GM23338 (cell line): ENCODE data around the gene TTC12. TPM values are rescaled to one million over a fixed set of nuclear protein-coding genes. Genes with fewer than 3 reads are reported as not detected.

Source experiments
- ATAC-seq: fragments of 200-7000 bp; cut with Tn5 transposase; 3 replicates; pipeline ENCODE4 v1.9.1; 2020
- DNase-seq: peaks from one replicate; pipeline ENCODE4 v3.0.0-alpha.2; 2015; ENCODE audit warnings: low spot score
- H2AFZ ChIP-seq: fragments of 200-600 bp; sonication (generic); 2 replicates; pipeline ENCODE4 v1.8.0; 2016; ENCODE audit warnings: antibody characterized with exemption, mild to moderate bottlenecking, moderate library complexity
- H3F3A ChIP-seq: fragments of 200-600 bp; sonication (generic); replicated peaks from 2 replicates; pipeline ENCODE4 v1.8.0; 2017; ENCODE audit warnings: antibody characterized with exemption, mixed run types, low read depth
- H3K27ac ChIP-seq: fragments of 200-600 bp; sonication (generic); 2 replicates; pipeline ENCODE4 v1.6.1; 2016; ENCODE audit warnings: low read depth
- H3K27me3 ChIP-seq: fragments of 200-600 bp; sonication (generic); 2 replicates; pipeline ENCODE4 v1.8.0; 2016; ENCODE audit warnings: mild to moderate bottlenecking, mixed run types, moderate library complexity; ENCODE audit not compliant: insufficient read depth
- H3K36me3 ChIP-seq: fragments of 200-600 bp; sonication (generic); 2 replicates; pipeline ENCODE4 v1.8.0; 2016; ENCODE audit warnings: mild to moderate bottlenecking; ENCODE audit not compliant: insufficient read depth
- H3K4me1 ChIP-seq: fragments of 200-600 bp; sonication (generic); 2 replicates; pipeline ENCODE4 v1.8.0; 2016; ENCODE audit warnings: mild to moderate bottlenecking, moderate library complexity; ENCODE audit not compliant: insufficient read depth
- H3K4me2 ChIP-seq: fragments of 200-600 bp; sonication (generic); 2 replicates; pipeline ENCODE4 v1.7.1; 2017; ENCODE audit warnings: mixed run types
- H3K4me3 ChIP-seq: fragments of 200-600 bp; sonication (generic); 2 replicates; pipeline ENCODE4 v1.6.1; 2016; ENCODE audit warnings: mixed run types
- H3K79me2 ChIP-seq: fragments of 200-600 bp; sonication (generic); replicated peaks from 2 replicates; pipeline ENCODE4 v1.8.0; 2017; ENCODE audit warnings: mild to moderate bottlenecking; ENCODE audit not compliant: insufficient read depth
- H3K9me2 ChIP-seq: fragments of 200-600 bp; sonication (generic); 2 replicates; pipeline ENCODE4 v1.8.0; 2017; ENCODE audit not compliant: insufficient read depth
- H4K20me1 ChIP-seq: fragments of 200-600 bp; sonication (generic); replicated peaks from 2 replicates; pipeline ENCODE4 v1.8.0; 2017; ENCODE audit warnings: mild to moderate bottlenecking; ENCODE audit not compliant: insufficient read depth
- H3K27ac Mint-ChIP-seq: 2 replicates; pipeline ENCODE4 v1.8.0; 2020; ENCODE audit warnings: inconsistent platforms, mild to moderate bottlenecking, moderate library complexity, mixed read lengths
- H3K27me3 Mint-ChIP-seq: 3 replicates; pipeline ENCODE4 v1.8.0; 2022; ENCODE audit warnings: low read depth, mild to moderate bottlenecking, moderate library complexity, mixed read lengths, inconsistent platforms; ENCODE audit not compliant: insufficient read depth, poor library complexity
- H3K36me3 Mint-ChIP-seq: 3 replicates; pipeline ENCODE4 v1.8.0; 2021; ENCODE audit warnings: low read depth, mild to moderate bottlenecking, inconsistent platforms, moderate library complexity, mixed read lengths
- H3K4me1 Mint-ChIP-seq: 3 replicates; pipeline ENCODE4 v1.8.0; 2020; ENCODE audit warnings: mild to moderate bottlenecking, inconsistent platforms, mixed read lengths
- H3K4me3 Mint-ChIP-seq: 3 replicates; pipeline ENCODE4 v1.8.0; 2021; ENCODE audit warnings: moderate library complexity, mild to moderate bottlenecking, inconsistent platforms, mixed read lengths
- H3K9me3 Mint-ChIP-seq: 3 replicates; pipeline ENCODE4 v1.8.0; 2020; ENCODE audit warnings: moderate library complexity, mild to moderate bottlenecking, inconsistent platforms, mixed read lengths
- CREB1 ChIP-seq: fragments of 250-450 bp; sonication (Bioruptor Pico); IDR thresholded peaks from 2 replicates; pipeline ENCODE4 v1.5.0; 2020; ENCODE audit warnings: low read depth, mild to moderate bottlenecking, moderate library complexity
- EZH2 ChIP-seq: fragments of 200-600 bp; sonication (generic); IDR thresholded peaks from one replicate; pipeline ENCODE4 v1.8.0; 2017; ENCODE audit warnings: antibody characterized with exemption, mild to moderate bottlenecking, low read depth; ENCODE audit not compliant: unreplicated experiment
- EZH2phosphoT487 ChIP-seq: fragments of 200-600 bp; sonication (generic); IDR thresholded peaks from one replicate; pipeline ENCODE4 v1.8.1; 2018; ENCODE audit warnings: antibody characterized with exemption; ENCODE audit not compliant: unreplicated experiment
- JUNB ChIP-seq: IDR thresholded peaks from one replicate; pipeline ENCODE4 v1.6.1; 2016; ENCODE audit warnings: antibody characterized with exemption; ENCODE audit not compliant: unreplicated experiment
- NANOG ChIP-seq: IDR thresholded peaks from 2 replicates; pipeline ENCODE4 v1.6.1; 2016; ENCODE audit warnings: antibody characterized with exemption, borderline replicate concordance
- POLR2AphosphoS5 ChIP-seq: IDR thresholded peaks from 2 replicates; pipeline ENCODE4 v1.6.1; 2016; ENCODE audit warnings: antibody characterized with exemption, low read depth
- STAT1 ChIP-seq: IDR thresholded peaks from one replicate; pipeline ENCODE4 v1.6.1; 2016; ENCODE audit warnings: antibody characterized with exemption; ENCODE audit not compliant: unreplicated experiment
- ZNF114 ChIP-seq: fragments of 250-450 bp; sonication (Bioruptor Pico); IDR thresholded peaks from 2 replicates; pipeline ENCODE4 v1.5.0; 2020; ENCODE audit warnings: mild to moderate bottlenecking, moderate library complexity
- ZNF331 ChIP-seq: fragments of 250-450 bp; sonication (Bioruptor Pico); IDR thresholded peaks from 2 replicates; pipeline ENCODE4 v1.5.0; 2020; ENCODE audit warnings: low read depth, mild to moderate bottlenecking, moderate library complexity
- polyA plus RNA-seq: library from polyadenylated mRNA; unstranded; fragments of >200 nt; fragmentation: Nextera tagmentation; extraction: Ambion mirVana; gene quantifications from 2 replicates; pipeline ENCODE4 v1.2.1, GENCODE V29; 2016
- total RNA-seq: library from RNA; depleted of rRNA; stranded (reverse); fragments of >200 nt; shearing (Covaris generic); gene quantifications from 2 replicates; pipeline ENCODE4 v1.2.3, GENCODE V29; 2014
- TF ChIP-seq, protein P1 (sequence below), 2 experiments: fragments of 200-600 bp in 1 of 2; sonication (generic) in 1 of 2; conservative IDR thresholded peaks; 2 replicates each; pipeline versions ENCODE4 v1.5.1 to v1.6.1; 2016 to 2017; ENCODE audit warnings: antibody characterized with exemption in 2 of 2, low read depth in 2 of 2, mild to moderate bottlenecking in 2 of 2, moderate library complexity in 1 of 2
- TF ChIP-seq, protein P2 (sequence below): IDR thresholded peaks from 2 replicates; pipeline ENCODE4 v1.6.1; 2016; ENCODE audit warnings: antibody characterized with exemption
- TF ChIP-seq, protein P3 (sequence below): fragments of 250-450 bp; sonication (Bioruptor Pico); IDR thresholded peaks from 2 replicates; pipeline ENCODE4 v1.5.0; 2020; ENCODE audit warnings: mild to moderate bottlenecking, moderate library complexity
- TF ChIP-seq, protein P4 (sequence below): IDR thresholded peaks from one replicate; pipeline ENCODE4 v1.6.1; 2018; ENCODE audit warnings: antibody characterized with exemption; ENCODE audit not compliant: unreplicated experiment

TTC12 gene
- total and polyA plus RNA-seq, 2 experiments from 2014 or later = 3.4 to 12.5 TPM

DNA sequence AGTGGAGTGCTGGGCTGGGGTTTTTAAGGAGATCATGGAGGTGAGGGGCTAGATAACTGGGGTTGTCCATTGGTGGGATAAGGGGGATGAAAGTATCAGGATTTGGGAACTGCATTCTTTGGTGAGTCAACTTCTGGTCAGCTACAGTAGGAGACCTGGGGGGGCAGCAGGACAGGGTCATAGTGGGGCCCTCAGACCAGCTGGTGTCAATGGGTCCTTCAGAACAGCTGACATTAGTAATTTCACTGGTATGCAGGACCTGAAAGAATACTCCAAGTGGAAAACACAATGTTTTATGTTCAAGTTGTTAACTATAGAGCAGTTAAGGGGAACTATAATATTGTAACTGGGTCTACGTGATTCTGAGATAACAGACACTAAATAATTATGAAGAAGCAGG is 2.8 kb upstream of the TTC12 start:
- H3K36me3 Mint-ChIP-seq = no peaks in the 10 kb centered on the region

More for the DNA sequence above, 2.8 kb upstream of the TTC12 start:
- no peak overlapping the region for H3K4me3 ChIP-seq
- Mint-ChIP-seq H3K4me1 (peaks cover 22% of the 10 kb centered on the region), H3K27ac (no peak overlapping the region), H3K27me3 (peaks cover 8% of the 10 kb centered on the region), H3K4me3 (no peak overlapping the region), H3K9me3 (peaks cover 4% of the 10 kb centered on the region; the same call in 1 of the 3 replicates)
- H3K36me3 ChIP-seq = no peaks in the 10 kb centered on the region
- no peak for TF ChIP-seq CREB1 (CRISPR knock-in tag)
- TF ChIP-seq NANOG = no peak
- TF ChIP-seq STAT1 = no peak
- TF ChIP-seq, protein P1, sequence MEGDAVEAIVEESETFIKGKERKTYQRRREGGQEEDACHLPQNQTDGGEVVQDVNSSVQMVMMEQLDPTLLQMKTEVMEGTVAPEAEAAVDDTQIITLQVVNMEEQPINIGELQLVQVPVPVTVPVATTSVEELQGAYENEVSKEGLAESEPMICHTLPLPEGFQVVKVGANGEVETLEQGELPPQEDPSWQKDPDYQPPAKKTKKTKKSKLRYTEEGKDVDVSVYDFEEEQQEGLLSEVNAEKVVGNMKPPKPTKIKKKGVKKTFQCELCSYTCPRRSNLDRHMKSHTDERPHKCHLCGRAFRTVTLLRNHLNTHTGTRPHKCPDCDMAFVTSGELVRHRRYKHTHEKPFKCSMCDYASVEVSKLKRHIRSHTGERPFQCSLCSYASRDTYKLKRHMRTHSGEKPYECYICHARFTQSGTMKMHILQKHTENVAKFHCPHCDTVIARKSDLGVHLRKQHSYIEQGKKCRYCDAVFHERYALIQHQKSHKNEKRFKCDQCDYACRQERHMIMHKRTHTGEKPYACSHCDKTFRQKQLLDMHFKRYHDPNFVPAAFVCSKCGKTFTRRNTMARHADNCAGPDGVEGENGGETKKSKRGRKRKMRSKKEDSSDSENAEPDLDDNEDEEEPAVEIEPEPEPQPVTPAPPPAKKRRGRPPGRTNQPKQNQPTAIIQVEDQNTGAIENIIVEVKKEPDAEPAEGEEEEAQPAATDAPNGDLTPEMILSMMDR (conservative IDR thresholded peaks at IDR 0.05; ENCODE audit: low read depth in 2 of 2) = no peak
- TF ChIP-seq, protein P2, sequence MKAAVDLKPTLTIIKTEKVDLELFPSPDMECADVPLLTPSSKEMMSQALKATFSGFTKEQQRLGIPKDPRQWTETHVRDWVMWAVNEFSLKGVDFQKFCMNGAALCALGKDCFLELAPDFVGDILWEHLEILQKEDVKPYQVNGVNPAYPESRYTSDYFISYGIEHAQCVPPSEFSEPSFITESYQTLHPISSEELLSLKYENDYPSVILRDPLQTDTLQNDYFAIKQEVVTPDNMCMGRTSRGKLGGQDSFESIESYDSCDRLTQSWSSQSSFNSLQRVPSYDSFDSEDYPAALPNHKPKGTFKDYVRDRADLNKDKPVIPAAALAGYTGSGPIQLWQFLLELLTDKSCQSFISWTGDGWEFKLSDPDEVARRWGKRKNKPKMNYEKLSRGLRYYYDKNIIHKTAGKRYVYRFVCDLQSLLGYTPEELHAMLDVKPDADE = no peak
- TF ChIP-seq EZH2phosphoT487 = no peak
- no peak for TF ChIP-seq JUNB
- no peak for TF ChIP-seq ZNF114 (CRISPR knock-in tag)
- TF ChIP-seq EZH2 = no peak
- no peak for TF ChIP-seq POLR2AphosphoS5
- no peak for TF ChIP-seq ZNF331 (CRISPR knock-in tag)
- TF ChIP-seq, protein P3, sequence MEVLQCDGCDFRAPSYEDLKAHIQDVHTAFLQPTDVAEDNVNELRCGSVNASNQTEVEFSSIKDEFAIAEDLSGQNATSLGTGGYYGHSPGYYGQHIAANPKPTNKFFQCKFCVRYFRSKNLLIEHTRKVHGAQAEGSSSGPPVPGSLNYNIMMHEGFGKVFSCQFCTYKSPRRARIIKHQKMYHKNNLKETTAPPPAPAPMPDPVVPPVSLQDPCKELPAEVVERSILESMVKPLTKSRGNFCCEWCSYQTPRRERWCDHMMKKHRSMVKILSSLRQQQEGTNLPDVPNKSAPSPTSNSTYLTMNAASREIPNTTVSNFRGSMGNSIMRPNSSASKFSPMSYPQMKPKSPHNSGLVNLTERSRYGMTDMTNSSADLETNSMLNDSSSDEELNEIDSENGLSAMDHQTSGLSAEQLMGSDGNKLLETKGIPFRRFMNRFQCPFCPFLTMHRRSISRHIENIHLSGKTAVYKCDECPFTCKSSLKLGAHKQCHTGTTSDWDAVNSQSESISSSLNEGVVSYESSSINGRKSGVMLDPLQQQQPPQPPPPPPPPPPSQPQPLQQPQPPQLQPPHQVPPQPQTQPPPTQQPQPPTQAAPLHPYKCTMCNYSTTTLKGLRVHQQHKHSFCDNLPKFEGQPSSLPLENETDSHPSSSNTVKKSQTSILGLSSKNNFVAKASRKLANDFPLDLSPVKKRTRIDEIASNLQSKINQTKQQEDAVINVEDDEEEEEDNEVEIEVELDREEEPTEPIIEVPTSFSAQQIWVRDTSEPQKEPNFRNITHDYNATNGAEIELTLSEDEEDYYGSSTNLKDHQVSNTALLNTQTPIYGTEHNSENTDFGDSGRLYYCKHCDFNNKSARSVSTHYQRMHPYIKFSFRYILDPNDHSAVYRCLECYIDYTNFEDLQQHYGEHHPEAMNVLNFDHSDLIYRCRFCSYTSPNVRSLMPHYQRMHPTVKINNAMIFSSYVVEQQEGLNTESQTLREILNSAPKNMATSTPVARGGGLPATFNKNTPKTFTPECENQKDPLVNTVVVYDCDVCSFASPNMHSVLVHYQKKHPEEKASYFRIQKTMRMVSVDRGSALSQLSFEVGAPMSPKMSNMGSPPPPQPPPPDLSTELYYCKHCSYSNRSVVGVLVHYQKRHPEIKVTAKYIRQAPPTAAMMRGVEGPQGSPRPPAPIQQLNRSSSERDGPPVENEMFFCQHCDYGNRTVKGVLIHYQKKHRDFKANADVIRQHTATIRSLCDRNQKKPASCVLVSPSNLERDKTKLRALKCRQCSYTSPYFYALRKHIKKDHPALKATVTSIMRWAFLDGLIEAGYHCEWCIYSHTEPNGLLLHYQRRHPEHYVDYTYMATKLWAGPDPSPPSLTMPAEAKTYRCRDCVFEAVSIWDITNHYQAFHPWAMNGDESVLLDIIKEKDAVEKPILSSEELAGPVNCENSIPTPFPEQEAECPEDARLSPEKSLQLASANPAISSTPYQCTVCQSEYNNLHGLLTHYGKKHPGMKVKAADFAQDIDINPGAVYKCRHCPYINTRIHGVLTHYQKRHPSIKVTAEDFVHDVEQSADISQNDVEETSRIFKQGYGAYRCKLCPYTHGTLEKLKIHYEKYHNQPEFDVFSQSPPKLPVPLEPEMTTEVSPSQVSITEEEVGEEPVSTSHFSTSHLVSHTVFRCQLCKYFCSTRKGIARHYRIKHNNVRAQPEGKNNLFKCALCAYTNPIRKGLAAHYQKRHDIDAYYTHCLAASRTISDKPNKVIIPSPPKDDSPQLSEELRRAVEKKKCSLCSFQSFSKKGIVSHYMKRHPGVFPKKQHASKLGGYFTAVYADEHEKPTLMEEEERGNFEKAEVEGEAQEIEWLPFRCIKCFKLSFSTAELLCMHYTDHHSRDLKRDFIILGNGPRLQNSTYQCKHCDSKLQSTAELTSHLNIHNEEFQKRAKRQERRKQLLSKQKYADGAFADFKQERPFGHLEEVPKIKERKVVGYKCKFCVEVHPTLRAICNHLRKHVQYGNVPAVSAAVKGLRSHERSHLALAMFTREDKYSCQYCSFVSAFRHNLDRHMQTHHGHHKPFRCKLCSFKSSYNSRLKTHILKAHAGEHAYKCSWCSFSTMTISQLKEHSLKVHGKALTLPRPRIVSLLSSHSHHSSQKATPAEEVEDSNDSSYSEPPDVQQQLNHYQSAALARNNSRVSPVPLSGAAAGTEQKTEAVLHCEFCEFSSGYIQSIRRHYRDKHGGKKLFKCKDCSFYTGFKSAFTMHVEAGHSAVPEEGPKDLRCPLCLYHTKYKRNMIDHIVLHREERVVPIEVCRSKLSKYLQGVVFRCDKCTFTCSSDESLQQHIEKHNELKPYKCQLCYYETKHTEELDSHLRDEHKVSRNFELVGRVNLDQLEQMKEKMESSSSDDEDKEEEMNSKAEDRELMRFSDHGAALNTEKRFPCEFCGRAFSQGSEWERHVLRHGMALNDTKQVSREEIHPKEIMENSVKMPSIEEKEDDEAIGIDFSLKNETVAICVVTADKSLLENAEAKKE (CRISPR knock-in tag) = no peak
- TF ChIP-seq, protein P4, sequence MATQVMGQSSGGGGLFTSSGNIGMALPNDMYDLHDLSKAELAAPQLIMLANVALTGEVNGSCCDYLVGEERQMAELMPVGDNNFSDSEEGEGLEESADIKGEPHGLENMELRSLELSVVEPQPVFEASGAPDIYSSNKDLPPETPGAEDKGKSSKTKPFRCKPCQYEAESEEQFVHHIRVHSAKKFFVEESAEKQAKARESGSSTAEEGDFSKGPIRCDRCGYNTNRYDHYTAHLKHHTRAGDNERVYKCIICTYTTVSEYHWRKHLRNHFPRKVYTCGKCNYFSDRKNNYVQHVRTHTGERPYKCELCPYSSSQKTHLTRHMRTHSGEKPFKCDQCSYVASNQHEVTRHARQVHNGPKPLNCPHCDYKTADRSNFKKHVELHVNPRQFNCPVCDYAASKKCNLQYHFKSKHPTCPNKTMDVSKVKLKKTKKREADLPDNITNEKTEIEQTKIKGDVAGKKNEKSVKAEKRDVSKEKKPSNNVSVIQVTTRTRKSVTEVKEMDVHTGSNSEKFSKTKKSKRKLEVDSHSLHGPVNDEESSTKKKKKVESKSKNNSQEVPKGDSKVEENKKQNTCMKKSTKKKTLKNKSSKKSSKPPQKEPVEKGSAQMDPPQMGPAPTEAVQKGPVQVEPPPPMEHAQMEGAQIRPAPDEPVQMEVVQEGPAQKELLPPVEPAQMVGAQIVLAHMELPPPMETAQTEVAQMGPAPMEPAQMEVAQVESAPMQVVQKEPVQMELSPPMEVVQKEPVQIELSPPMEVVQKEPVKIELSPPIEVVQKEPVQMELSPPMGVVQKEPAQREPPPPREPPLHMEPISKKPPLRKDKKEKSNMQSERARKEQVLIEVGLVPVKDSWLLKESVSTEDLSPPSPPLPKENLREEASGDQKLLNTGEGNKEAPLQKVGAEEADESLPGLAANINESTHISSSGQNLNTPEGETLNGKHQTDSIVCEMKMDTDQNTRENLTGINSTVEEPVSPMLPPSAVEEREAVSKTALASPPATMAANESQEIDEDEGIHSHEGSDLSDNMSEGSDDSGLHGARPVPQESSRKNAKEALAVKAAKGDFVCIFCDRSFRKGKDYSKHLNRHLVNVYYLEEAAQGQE = no peak
- H4K20me1 ChIP-seq = no peaks in the 10 kb centered on the region
- H3K79me2 ChIP-seq = no peaks in the 10 kb centered on the region
- 0 out of 2 replicates have a peak, but pooled peaks cover 6% of the 10 kb centered on the region for H3K27me3 ChIP-seq
- DNase-seq (no peak), ATAC-seq (no peak)
- no peak overlapping the region for H2AFZ ChIP-seq
- no peak overlapping the region for H3K4me2 ChIP-seq
- H3K4me1 ChIP-seq = peaks cover 17% of the 10 kb centered on the region
- no peak overlapping the region for H3K27ac ChIP-seq
- H3F3A ChIP-seq = no peaks in the 10 kb centered on the region
- H3K9me2 ChIP-seq = no peaks in the 10 kb centered on the region
